ENCODE data around the gene ATG101.

- TF ChIP-seq CTCF (IDR thresholded peaks at IDR 0.05), result no peak
- TF ChIP-seq POLR2A (IDR thresholded peaks at IDR 0.05), result no peak
Observed at GRCh38 chr12:52081263-52081733, 11.5 kb downstream of the ATG101 start.

Measured in uterus (tissue), 2 donors.